NOMO-1 treated with DMSO at 0.1 percent for 48 hours (cell line): ENCODE measurements around the gene MKNK2.
A peak's percentile ranks its signal among the peaks of the same experiment; 100 is the strongest.

Experiments
- DNase-seq: peaks from one replicate; lab custom pipeline; 2025; ENCODE audit not compliant: unreplicated experiment; lab: John Stamatoyannopoulos, UW

Gene MKNK2

GRCh38 chr19:2033115-2033824, 17.8 kb downstream of the MKNK2 start:
- DNase-seq = no peak

GRCh38 chr19:2032296-2032941, 18.6 kb downstream of the MKNK2 start:
- peak; percentile 59 for DNase-seq

GRCh38 chr19:2027361-2027760, 23.7 kb downstream of the MKNK2 start:
- DNase-seq = peak; percentile 33

DNA sequence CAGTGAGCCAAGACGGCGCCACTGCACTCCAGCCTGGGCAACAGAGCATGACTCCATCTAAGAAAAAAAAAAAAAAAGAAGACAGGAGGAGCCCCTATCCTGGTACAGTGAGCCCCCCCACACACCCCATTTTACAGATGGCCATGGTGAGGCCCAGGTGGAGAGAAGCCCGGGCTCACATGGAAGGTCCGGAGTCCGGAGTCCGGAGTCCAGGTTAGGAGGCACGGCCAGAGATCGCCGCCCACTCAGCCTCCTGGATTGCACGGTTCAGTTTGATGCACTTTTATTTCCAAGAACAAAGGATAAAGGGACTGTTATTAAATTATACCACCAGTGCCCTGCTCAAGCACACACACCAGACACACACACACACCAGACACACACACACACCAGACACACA, 24.3 kb downstream of the MKNK2 start:
- DNase-seq = no peak

DNA sequence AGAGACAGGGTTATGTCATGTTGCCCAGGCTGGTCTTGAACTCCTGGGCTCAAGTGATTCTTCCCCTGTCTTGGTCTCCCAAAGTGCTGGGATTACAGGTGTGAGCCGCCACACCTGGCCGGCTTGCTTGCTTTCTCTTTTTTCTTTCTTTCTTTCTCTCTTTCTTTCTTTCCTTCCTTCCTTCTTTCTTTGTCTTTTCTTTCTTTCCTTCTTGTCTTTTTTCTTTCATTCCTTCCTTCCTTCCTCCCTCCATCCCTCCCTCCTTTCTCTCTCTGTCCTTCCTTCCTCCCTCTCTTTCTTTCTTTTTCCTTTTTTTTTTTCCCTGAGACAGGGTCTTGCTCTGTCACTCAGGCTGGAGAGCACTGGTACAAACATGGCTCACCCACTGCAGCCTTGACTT, 28.8 kb downstream of the MKNK2 start:
- no peak for DNase-seq

GRCh38 chr19:2021453-2022140, 29.4 kb downstream of the MKNK2 start:
- no peak for DNase-seq

- no peak for DNase-seq
Measured at GRCh38 chr19:2018752-2019151, 32.3 kb downstream of the MKNK2 start.

DNA sequence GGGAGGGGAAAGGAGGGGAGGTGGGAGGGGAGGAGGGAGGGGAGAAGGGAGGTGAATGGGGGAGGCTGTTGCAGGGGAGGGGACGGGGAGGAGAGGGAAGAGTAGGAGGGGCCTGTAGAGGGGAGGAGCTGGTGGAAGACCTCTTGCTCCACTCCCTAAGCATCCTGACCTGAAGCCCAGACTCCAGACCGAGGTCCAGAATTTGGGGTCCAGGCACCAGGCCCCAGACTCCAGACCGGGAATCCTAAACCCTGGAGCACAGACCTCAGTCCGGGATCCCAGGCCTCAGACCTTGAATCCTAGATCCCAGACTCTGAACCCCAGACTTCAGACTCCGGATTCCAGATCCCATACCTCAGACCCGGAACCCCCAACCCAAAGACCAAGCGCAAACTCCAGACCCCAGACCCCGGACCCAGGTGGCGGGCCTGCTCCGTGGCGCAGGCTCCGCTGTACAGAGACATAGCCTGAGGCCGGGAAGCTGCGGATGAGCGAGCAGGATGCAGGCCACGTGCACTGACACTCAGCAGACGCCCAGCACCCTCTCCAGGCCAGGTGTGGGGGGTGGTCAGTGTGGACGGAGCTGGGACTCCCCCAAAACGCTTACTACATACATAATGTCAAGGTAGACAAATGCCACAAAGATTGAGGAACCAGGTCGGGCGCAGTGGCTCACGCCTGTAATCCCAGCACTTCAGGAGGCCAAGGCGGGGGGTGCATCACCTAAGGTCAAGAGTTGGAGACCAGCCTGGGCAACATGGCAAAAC, 34.8 kb downstream of the MKNK2 start:
- peak; percentile 48 for DNase-seq

- DNase-seq = no peak
Measured at GRCh38 chr19:2015608-2015950, 35.5 kb downstream of the MKNK2 start, which contains the start of gene BTBD2. TSS of gene BTBD2 (minus strand) at chr19:2015714. CDS start at chr19:2015703, 11 bp downstream.

- no peak for DNase-seq
Measured at GRCh38 chr19:2014731-2015607, 36.1 kb downstream of the MKNK2 start.

DNA sequence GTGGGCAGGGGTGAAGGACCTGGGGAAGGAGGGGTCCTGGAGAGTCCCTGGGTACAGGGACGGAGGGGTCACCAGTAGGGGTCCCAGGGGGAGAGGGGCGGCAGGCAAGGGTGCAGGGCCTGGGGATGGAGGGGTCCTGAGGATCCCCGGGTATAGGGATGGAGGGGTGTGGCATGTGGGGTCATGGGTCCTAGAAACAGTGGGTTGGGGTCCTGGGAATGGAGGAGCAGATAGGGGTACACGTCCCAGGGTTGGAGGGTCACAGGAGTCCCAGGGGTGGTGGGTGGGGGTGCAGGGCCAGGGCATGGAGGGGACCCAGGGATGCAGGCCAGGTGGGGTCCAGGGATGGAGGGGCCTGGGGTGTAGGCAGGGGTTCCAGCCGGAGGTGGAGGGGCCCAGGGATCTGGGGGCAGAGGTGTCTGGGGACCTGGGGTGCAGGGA, 36.9 kb downstream of the MKNK2 start:
- no peak for DNase-seq

DNA sequence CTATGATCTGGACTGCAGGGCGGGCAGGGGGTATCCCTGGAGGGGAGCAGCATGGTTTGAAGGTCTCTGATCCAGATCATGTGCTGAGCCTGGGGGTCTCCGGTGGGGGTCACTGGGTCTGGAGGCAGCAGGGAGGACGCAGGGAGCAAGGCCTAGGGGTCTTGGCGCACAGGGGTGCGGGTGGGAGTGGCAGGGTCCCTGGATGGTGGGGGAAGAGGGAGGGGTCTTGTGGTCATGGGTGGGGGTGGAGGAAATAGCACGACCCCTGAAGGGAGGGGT, 37.4 kb downstream of the MKNK2 start:
- DNase-seq = no peak

- no peak for DNase-seq
Measured at GRCh38 chr19:2012941-2013682, 37.9 kb downstream of the MKNK2 start.

DNA sequence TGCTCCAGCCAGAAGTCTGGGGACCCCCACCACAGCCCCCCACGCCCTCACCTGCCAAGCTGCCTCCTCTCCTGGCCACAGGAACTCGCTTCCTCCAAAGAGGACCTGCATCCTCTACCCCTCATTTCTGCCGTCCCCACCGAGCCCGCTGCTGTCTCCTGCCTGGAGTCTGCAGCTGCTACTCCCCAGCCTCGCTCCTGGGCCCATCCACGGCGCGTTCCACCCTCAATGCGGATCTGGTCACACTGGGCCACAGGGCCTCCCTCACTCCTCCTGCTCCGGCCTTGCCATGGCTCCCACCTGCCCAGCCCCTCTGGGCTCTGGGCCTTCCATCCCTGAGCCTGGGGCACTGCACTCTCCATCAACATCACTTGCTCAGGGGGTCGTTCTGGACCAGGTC, 39.9 kb downstream of the MKNK2 start:
- DNase-seq = no peak

GRCh38 chr19:2010135-2010668, 40.8 kb downstream of the MKNK2 start:
- DNase-seq = no peak

DNA sequence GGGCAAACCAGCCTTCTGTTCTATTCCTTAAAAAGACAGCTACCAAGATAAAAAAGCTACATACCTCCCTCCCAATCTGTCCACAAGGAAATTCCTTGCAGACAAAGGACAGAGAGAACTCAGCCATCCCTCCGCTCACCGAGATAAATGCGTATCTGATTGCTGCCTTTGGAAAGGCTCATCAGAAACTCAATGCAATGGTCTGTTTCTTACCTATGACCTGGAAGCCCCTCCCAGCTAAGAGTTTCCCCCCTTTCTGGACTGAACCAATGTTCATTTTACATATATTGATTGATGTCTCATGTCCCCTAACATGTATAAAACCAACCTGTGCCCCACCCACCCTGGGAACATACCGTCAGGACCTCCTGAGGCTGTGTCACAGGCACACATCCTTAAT, 47.2 kb downstream of the MKNK2 start:
- DNase-seq = no peak

DNA sequence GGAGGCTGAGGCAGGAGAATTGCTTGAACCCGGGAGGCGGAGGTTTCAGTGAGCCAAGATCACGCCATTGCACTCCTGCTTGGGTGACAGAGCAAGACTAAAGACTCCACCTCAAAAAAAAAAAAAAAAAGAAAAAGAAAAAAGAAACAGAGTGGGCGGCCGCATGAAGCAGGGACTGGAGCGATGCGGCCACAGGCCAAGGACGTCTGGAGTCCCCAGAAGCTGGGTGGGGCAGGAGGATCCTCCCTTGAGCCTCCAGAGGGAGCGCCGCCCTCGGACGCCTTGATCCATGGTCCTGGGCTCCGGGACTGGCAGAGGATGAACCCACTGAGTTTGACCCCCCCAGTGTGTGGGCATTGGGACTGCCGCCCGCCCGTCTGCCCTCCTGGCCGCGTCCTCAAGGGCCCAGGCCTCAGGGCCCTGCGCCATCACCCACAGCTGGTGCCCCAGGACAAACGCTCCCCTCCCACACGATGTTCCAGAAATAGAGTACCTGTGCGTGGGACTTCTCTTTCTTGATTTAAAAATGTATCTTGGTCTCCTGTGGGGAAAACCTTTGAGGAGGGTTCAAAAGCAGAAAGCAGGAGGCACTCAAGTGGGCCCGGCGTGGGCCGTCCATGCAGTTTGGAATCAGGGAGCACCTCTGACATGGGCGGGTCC, 51.1 kb downstream of the MKNK2 start:
- no peak for DNase-seq

- DNase-seq = no peak
Measured at GRCh38 chr19:1998712-1999708, 52.0 kb downstream of the MKNK2 start.
